ENCODE data around the gene NSUN4.
A peak's percentile ranks its signal among the peaks of the same experiment; 100 is the strongest.
"Not testable (repeated sequence)": the region's sequence is repeated elsewhere in the genome, so short reads cannot be mapped to it uniquely, and the experiment has no call there.

Gene NSUN4

DNA sequence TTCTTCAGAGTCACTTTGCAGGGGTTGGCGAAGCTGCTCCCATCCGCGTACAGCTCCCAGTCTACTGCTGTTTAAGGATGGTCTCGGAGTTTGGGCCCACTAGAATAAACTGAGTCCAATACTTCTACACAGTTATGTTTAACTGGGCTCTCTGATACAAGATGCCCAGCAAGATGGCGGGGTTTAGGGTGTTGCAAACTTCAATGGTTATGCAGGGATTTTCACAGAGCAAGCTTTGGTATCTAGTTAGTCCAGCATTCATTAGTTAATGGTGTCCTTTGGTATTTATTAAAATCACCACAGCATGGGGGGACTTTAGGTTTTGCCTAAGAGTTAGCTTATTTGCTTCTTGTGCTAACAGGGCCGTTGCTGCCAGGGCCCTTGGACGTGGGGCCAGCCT is 12.4 kb upstream of the NSUN4 start:
- DNase-seq: not testable (repeated sequence)

DNA sequence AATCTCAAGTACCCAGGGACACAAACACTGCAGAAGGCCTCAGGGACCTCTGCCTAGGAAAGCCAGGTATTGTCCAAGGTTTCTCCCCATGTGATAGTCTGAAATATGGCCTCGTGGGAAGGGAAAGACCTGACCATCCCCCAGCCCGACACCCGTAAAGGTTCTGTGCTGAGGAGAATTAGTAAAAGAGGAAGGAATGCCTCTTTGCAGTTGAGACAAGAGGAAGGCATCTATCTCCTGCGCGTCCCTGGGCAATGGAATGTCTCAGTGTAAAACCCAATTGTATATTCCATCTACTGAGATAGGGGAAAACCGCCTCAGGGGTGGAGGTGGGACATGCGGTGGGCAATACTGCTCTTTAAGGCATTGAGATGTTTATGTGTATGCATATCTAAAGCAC is 10.8 kb upstream of the NSUN4 start:
- not testable (repeated sequence) for DNase-seq

DNA sequence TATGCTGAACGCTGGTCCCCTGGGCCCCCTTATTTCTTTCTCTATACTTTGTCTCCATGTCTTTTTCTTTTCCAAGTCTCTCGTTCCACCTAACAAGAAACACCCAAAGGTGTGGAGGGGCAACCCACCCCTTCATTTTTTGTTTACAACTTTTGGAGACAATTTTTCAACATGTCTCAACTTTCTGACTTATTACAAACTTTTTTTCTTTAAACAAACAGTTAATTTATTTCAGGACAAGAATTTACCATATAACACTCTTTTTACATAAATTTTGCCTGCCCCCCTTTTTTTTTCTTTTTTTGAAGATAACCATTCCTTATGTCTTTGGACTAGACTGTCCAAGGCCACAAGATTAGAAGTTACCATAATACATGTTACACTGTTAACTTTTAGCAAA is 10.2 kb upstream of the NSUN4 start:
- not testable (repeated sequence) for DNase-seq

DNA sequence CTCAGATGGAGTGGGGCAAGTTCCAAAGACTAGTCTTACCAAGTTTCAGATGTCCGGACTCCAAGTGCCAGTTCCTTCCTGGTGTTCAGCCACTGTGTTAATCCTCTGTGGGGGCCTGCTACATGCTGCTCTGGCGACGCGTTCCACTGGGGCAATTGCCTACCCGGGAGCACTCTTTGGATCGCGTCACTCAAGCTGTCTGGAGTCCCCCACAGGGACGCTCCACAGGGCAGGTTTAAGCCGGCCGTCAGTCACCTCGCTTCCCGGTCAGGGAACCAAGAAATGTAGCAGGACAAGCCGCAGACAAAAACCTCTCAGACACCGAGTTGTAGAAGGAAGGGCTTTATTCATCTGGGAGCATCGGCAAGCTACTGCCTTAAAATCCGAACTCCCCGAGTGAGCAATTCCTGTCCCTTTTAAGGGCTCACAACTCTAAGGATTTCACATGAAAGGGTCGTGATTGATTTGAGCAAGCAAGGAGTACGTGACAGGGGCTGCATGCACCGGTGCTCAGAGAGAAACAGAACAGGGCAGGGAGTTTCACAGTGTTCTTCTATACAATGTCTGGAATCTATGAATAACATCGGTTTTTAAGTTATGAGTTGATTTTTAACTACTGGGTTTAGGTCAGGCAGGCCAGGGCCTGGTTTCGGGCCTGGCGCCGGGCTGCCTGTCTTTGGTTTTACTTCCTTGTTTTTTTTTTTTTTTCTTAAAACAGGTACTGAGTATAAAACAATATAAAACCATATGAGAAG is 8.6 kb upstream of the NSUN4 start:
- DNase-seq: not testable (repeated sequence)

DNA sequence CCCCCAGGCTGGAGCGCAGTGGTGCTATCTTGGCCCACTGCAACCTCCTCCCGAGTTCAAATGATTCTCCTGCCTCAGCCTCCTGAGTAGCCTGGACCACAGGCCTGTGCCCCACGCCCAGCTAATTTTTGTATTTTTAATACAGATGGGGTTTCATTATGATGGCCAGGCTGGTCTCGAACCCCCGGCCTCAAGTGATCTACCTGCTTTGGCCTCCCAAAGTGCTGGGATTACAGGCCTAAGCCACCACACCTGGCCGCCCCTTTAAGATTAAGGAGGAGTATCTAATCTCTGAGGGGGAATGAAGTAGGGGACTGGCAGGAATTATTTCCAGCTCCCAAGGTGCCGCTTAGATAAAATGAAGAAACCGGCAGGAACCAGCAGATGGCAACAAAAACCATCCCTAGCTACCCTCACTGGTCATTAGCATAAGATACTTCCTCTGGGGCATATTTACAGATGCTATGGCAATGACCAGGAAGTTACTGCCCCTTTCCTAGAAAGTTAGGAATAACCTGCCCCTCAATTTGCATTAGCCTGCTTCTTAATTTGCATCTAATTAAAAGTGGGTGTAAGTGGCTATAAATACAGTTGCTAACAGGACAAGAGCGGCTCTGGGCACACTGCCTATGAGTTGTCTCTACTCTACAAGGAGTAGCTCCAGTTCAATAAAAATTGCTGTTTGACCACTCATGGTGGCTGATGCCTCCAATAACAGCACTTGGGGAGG is 7.1 kb upstream of the NSUN4 start:
- no peak for DNase-seq

DNA sequence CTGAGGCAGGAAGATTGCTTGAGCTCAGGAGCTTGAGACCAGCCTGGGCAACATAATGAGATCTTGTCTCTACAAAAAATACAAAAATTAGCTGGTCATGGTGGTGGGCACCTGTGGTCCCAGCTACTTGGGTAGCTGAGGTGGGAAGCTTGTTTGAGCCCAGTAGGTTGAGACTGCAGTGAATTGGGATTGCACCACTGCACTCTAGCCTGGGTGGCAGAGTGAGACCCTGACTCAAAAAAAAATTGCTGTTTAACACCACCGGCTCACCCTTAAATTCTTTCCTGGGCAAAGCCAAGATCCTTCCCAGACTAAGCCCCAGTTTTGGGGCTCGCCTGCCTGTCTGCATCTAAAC is 6.6 kb upstream of the NSUN4 start:
- DNase-seq: no peak

DNA sequence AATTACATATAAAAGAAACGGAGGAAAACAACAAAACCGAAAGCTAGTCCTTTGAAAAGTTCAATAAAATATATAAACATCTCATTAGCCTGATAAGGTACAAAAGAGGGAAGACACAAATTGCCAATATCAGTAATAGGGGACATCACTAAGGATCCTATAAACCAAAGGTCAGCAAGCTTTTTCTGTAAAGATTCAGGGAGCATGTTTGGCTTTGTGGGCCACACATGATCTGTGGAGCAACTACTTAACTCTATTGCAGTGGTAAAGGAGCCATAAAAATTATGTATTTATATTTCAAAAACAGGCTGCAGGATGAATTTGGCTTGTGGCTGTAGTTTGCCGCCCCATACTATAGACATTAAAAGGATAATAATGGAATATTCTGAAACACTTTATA is 5.5 kb upstream of the NSUN4 start:
- DNase-seq: no peak

DNA sequence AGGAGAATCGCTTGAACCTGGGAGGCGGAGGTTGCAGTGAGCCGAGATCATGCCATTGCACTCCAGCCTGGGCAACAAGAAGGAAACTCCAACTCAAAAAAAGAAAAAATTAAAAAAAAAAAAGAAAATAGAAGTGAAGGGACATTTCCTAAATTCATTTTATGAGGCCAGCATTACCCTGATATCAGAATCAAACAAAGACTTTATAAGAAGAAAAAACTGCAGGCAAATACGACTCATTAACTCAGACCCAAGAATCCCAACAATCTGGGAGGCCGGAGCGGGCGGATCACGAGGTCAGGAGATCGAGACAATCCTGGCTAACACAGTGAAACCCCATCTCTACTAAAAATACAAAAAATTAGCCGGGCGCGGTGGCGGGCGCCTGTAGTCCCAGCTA is 3.2 kb upstream of the NSUN4 start:
- DNase-seq: not testable (repeated sequence)

DNA sequence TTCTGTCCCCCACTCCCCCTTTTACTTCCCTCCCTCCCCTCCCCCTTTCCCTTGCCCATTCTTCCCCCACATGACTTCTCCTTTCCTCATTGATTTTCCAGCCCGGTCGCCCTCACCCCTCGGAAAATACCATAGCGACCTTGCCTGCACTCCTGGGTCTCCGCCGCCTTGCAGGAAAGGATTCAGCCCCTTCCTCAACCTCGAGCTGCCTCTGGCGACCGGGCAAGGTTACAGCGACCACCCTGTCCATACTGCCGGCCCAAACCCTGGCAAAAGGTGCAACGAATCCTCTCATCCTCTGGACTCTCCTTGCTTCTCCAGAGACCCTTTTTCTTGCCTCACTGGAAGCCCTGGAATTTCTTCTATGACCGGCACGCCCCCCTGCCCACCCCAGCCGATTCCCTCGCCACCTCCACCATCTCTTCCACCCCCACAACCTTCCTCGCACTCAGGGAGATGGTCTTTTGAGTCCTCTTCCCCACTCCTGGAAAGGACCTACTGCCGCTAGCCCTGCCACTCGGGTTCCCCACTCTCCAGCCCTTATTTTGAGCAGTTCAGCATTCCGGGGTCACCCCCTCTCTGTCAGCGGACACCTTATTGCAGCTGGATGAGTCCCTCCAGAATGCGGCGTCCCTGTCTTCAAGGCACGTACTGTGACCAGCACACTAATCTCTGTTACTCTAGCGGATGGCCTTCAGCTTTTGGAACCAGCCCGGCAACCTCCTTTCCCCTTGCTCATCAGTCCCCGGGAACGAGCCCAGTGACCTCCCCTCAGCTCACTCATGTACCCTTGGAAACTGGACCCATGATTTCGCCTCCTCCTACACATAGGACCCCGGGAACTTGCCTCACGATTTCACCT is 846 bp downstream of the NSUN4 start:
- no peak for DNase-seq

DNA sequence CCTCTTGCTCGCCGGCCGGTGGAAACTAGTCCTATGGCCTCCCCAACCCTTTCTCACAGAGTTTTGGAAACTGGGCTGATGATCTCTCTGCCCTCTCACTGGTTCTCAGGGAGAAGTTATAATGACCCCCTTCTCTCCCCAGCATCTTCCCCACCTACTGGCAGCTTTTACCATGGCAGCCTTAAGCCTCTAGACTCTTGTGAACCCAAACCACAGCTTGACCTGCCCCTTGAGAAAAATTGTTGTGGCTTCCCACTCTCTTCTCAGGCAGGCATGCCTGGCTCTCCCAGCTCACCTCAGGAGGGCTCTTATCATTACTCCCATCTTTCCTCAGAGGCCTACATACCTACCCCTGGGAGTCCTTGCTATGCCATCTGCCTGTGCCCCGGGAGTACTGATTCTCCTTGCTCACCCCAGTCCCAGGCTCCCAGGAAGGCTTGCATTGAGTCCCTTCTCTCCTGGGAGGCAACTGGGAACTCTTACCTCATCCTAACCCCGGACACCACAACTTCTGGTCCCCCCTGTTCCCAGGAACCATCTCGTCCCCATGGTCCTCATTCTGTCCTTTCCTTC is 1.6 kb downstream of the NSUN4 start:
- DNase-seq: peak; percentile 8

DNA sequence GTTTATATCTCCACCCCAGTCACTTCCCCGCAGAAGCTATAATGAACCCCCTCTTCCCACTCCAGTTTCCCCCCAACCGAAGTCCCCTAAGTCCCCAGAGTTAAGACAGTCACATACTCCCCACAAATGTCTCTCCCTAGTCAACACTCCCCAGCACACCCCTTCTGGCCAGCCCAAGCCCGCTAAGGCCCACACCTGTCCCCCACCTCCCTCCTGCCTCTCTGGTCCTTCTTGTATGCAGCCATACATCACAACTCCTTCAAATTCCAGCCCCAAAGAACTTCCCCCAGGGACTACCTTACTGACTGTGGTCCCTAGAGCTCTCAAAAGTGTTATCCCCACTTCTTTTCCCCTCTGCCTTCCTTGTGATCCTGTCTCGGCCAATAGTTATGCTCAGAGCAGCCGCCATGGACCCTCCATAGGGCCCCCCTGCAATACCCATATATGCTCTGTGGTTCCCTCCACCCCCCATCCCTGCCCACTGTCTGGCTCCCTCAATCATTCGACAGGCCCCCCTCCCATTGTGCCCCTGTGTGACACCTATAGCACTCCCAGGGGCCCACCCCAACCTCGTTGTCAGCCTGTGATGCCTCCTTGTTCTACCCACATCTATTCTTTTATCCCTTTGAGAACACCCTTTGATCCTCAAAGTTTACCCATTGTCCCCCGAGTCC is 2.2 kb downstream of the NSUN4 start:
- DNase-seq: no peak

DNA sequence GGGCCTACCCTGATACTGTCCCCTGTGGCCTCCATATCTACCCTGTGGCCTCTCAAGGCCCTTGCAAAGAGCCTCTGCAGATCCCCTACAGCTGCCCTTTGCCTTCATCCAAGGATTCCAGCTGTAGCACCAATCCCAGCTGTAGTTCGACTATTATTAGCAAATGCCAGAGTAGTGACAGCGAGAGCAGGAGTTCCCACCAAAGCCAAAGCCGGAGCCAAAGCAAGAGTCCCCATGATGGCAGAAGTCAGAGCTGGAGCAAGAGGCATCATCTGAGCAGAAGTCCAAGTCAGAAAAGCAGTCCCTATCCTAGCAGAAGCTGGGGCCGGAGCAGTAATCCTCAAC is 2.7 kb downstream of the NSUN4 start:
- no peak for DNase-seq

DNA sequence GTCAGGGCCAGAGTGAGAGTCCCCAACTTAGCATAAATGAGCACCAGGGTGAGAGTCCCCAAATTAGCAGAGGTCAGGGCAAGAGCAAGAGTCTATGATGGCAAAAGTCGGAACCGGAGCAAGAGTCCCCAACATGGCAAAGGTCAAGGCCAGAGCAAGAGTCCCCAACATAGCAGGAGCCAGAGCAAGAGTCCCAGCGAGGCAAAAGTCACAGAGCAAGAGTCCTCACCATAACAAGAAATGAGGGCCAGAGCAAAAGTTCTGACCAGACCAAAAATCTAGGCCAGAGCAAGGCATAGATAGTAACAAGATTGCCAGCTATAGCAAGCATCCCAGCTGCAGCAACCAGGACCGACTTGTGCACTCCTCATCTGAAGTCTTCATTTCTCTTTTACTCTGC is 3.1 kb downstream of the NSUN4 start:
- DNase-seq: no peak

DNA sequence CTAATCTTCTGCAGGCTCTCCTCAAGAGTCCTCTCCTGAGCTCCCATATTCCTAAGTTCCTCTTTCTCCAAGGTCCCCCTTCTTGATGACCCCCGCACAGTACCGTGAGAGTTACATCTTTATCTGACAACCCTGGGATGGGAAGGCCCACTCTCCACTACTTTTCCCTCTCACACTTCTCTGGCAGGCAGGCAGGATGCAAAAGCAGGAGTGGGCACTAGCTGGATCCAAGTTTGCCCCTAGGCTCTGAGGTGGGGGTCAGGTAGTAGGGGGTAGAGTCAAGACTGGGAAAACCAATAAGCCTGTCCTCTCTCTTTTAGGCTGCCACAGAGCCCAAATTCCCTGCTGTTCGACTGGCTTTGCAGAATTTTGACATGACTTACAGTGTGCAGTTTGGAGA is 3.9 kb downstream of the NSUN4 start:
- DNase-seq: no peak

DNA sequence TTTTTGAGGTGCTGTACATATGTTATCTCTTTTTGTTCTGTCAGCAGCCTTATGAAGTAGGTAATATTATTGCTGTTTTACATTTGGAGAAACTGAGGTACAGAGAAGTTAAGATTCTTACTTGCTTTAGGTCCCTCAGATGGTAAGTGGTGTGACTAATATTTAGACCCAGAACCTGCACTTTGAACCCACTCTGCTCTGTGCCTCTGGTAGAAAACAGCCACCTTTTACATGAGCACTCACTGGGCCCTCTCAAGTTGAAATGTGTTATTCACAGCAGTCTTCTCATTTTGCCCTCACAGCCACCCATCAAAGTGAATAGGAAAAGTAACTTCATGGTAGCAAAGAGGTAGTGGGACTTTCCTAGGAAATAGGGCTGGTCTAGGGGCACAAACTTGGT is 4.7 kb downstream of the NSUN4 start:
- DNase-seq: no peak

DNA sequence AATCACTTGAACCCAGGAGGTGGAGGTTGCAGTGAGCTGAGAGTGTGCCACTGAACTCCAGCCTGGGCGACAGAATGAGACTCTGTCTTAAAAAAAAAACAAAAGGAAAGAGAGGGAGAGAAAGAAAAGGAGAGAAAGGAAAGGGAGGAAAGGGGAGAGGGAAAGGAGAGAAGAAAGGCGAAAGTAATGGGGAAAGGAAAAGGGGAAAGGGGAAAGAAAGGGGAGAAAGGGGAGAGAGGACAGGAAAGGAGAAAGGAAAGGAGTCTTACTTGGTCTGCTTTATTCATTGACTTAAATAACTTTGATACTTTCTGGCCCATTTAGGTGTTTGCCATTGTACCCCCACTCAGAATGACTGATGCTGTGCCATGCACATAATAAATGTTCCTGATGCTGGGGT is 11.8 kb downstream of the NSUN4 start:
- DNase-seq: no peak

DNA sequence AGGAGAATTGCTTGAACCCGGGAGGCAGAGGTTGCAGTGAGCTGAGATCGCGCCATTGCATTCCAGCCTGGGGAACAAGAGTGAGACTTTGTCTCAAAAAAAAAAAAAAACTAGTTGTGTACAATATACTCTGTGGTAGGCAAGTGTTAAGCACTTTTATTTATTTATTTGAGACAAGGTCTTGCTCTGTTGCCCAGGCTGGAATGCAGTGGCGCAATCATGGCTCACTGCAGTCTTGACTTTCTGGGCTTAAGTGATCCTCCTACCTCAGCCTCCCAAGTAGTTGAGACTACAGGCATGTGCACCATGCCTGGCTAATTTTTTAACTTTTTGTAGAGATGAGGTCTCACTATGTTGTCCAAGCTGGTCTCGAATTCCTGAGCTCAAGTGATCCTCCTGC is 15.3 kb downstream of the NSUN4 start:
- DNase-seq: not testable (repeated sequence)

DNA sequence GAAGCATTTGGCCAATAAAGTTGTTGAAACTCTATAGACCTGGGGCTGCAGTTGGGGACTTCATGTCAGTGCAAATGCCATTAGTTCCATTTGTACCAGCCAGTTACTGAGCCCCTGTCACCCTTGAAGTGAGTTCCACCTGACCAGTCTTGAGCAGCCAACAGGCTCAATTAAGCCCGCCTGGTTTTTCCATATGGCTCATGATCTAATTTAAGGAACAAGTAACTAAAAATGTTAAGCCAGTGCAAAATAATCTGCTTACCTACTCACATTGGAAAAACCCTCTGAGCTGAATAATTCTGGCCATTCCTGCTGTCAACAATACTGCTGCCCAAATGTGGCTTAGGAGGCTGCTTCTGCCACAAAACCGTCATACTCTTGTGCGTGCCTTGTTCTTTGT is 21.6 kb downstream of the NSUN4 start:
- DNase-seq: no peak

DNA sequence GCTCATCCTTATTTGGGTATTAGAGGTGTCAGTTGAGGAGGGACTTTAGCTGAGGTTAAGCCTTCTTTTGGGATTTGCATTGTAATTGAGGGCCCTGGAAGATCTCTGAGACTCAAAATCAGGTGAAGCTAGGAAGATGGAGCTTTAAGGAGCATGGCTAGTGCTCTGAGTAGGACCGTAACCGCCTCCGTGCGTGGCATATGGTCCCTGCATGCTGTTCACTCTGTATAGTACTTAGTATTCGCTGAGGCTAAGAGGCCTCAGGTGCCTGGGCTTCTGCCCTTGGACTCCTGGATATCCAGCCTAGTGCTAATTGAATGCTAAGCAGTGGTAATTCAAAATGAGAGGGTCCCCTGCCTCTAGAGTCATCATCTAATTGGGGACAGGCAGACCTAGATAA is 22.5 kb downstream of the NSUN4 start:
- DNase-seq: no peak

DNA sequence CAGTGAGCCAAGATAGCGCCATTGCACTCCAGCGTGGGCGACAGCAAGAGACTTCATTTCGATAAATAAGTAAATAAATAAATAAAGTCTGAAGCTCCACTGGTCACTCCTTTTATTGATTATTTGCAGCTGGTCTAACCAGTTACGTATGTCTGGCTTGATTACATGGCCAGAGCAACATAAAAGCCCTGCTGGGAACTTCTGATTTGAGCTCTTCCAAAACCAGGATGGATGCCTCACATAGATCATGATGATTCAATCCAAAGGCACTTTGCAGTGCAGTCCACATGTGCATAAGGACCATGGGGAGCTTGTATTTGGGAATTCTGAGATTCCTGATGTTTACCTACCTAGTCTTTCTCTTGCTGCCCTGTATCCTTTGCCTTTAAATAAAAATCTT is 24.0 kb downstream of the NSUN4 start:
- no peak for DNase-seq

DNA sequence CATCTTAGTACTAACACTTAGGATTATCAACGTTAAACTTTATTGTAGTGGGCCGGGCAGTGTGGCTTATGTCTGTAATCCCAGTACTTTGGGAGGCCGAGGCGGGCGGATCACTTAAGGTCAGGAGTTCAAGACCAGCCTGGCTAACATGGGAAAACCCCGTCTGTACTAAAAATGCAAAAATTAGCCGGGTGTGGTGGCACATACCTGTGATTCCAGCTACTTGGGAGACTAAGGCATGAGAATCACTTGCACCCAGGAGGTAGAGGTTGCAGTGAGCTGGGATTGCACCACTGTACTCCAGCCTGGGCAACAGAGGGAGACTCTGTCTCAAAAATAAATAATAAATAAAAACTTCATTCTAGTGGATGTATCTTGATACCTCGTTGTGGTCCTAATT is 25.2 kb downstream of the NSUN4 start:
- not testable (repeated sequence) for DNase-seq

DNA sequence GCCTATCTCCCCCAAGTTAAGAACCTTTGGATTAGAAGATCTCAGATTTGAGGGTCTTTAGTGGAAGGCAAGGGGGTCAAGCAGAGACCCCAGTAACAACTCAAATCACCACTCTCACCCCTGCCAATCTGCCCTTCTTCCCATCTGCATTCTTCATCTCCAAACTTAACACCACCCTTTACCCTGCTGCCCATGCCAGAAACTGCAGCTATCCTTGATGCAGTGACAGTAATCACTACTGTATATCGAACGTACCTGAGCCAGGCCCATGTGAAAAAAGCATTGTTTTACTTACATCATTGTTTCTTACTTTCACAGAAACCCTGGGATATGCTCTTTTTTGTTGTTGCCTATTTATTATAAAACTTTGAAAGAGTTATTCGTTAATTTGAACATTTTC is 26.5 kb downstream of the NSUN4 start:
- DNase-seq: no peak

DNA sequence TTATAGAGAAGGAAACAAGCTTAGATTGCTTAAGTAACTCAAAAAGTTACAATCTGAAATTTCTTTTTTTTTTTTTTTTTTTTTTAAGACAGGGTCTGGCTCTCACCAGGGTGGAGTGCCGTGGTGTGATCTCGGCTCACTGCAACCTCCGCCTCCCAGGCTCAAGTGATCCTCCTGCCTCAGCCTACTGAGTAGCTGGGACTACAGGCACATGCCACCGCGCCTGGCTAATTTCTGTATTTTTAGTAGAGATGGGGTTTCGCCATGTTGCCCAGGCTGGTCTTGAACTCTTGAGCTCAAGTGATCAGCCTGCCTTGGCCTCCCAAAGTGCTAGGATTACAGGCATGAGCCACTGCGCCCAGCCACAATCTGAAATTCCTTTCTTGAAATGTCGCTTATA is 27.1 kb downstream of the NSUN4 start:
- DNase-seq: not testable (repeated sequence)
